NCI-H69 (cell line): ENCODE measurements around the gene TAPBP.
"Not testable (repeated sequence)": the region's sequence is repeated elsewhere in the genome, so short reads cannot be mapped to it uniquely, and the experiment has no call there.

Source experiments
- DNase-seq: peaks from one replicate; lab custom pipeline; 2025; lab: John Stamatoyannopoulos, UW

TAPBP gene

GRCh38 chr6:33296797-33297405, 17.0 kb downstream of the TAPBP start:
- no peak for DNase-seq

GRCh38 chr6:33295621-33296369, 18.1 kb downstream of the TAPBP start:
- no peak for DNase-seq

GRCh38 chr6:33294086-33294823, 19.6 kb downstream of the TAPBP start:
- DNase-seq: no peak

- no peak for DNase-seq
Observed at GRCh38 chr6:33292996-33293682, 20.7 kb downstream of the TAPBP start.

GRCh38 chr6:33290459-33290858, 23.4 kb downstream of the TAPBP start:
- DNase-seq: no peak

- no peak for DNase-seq
Observed at GRCh38 chr6:33289784-33290315, 24.0 kb downstream of the TAPBP start.

GRCh38 chr6:33288921-33289783, 24.7 kb downstream of the TAPBP start, which contains the start of the genes PFDN6 and WDR46:
Gene PFDN6, plus strand, starts transcription at chr6:33289601. Its CDS starts 256 bp downstream, at chr6:33289857.
Gene WDR46, minus strand, starts transcription at chr6:33289239. Its CDS starts 69 bp downstream, at chr6:33289170.
- DNase-seq: peak; percentile 92

- DNase-seq: no peak
Observed at GRCh38 chr6:33288141-33288920, 25.5 kb downstream of the TAPBP start.

- DNase-seq: no peak
Observed at GRCh38 chr6:33286946-33287914, 26.6 kb downstream of the TAPBP start.

- DNase-seq: not testable (repeated sequence)
Observed at GRCh38 chr6:33285214-33285613, 28.7 kb downstream of the TAPBP start.

GRCh38 chr6:33280539-33280938, 33.3 kb downstream of the TAPBP start:
- DNase-seq: no peak

GRCh38 chr6:33279971-33280511, 33.8 kb downstream of the TAPBP start:
- DNase-seq: peak; percentile 57

- DNase-seq: no peak
Observed at GRCh38 chr6:33279257-33279695, 34.6 kb downstream of the TAPBP start.

- no peak for DNase-seq
Observed at GRCh38 chr6:33278810-33279209, 35.1 kb downstream of the TAPBP start.

GRCh38 chr6:33278392-33278741, 35.5 kb downstream of the TAPBP start:
- no peak for DNase-seq

GRCh38 chr6:33277663-33278391, 36.1 kb downstream of the TAPBP start:
- DNase-seq: peak; percentile 30

- DNase-seq: peak; percentile 90
Observed at GRCh38 chr6:33276864-33277662, 36.8 kb downstream of the TAPBP start, which contains the start of gene B3GALT4. Gene B3GALT4, plus strand, starts transcription at chr6:33277123. Its CDS starts 297 bp downstream, at chr6:33277420.
